Neural crest cell (in vitro differentiated cells): ENCODE measurements around the gene SPAG6. TPM values are rescaled to one million over a fixed set of nuclear protein-coding genes. Genes with fewer than 3 reads are reported as not detected.

ENCODE experiments used
- DNase-seq: peaks from one replicate; pipeline ENCODE4 v3.0.0; 2021; ENCODE audit warnings: low read depth, mixed read lengths, low spot score
- H3K27ac Mint-ChIP-seq: one replicate; pipeline ENCODE4 v1.8.0; 2021; ENCODE audit warnings: mild to moderate bottlenecking, mixed read lengths; ENCODE audit not compliant: unreplicated experiment
- H3K27me3 Mint-ChIP-seq: 2 replicates; pipeline ENCODE4 v1.8.0; 2021; ENCODE audit warnings: low read depth, mild to moderate bottlenecking, mixed read lengths
- H3K36me3 Mint-ChIP-seq: 2 replicates; pipeline ENCODE4 v1.8.0; 2021; ENCODE audit warnings: low read depth, mild to moderate bottlenecking, mixed read lengths
- H3K4me1 Mint-ChIP-seq: 2 replicates; pipeline ENCODE4 v1.8.0; 2021; ENCODE audit warnings: mixed read lengths
- H3K4me3 Mint-ChIP-seq: one replicate; pipeline ENCODE4 v1.8.0; 2021; ENCODE audit warnings: mild to moderate bottlenecking, mixed read lengths
- H3K9me3 Mint-ChIP-seq: 2 replicates; pipeline ENCODE4 v1.8.0; 2021; ENCODE audit warnings: mixed read lengths
- CTCF ChIP-seq: fragments of 200-600 bp; sonication (generic); conservative IDR thresholded peaks from 2 replicates; pipeline ENCODE4 v1.5.0; 2021; ENCODE audit warnings: antibody characterized with exemption, mild to moderate bottlenecking
- total RNA-seq: library from RNA; stranded (reverse); gene quantifications from 2 replicates; pipeline ENCODE4 v1.2.1, GENCODE V29; 2021

Gene SPAG6
- total RNA-seq, 1 donor from 2014 or later: 1.6 TPM

GRCh38 chr10:22368981-22369380, 23.7 kb downstream of the SPAG6 start:
- Mint-ChIP-seq H3K9me3 (no peaks in the 10 kb centered on the region), H3K4me1 (peaks cover 5% of the 10 kb centered on the region), H3K4me3 (no peak overlapping the region), H3K27me3 (no peaks in the 10 kb centered on the region), H3K36me3 (no peaks in the 10 kb centered on the region), H3K27ac (no peak overlapping the region)
- DNase-seq: no peak
- no peak for TF ChIP-seq CTCF

GRCh38 chr10:22369434-22370072, 24.3 kb downstream of the SPAG6 start:
- Mint-ChIP-seq H3K27me3 (no peaks in the 10 kb centered on the region), H3K4me3 (no peak overlapping the region), H3K9me3 (no peaks in the 10 kb centered on the region), H3K36me3 (no peaks in the 10 kb centered on the region), H3K4me1 (peaks cover 5% of the 10 kb centered on the region), H3K27ac (no peak overlapping the region)
- DNase-seq: no peak
- no peak for TF ChIP-seq CTCF

- Mint-ChIP-seq H3K9me3 (no peaks in the 10 kb centered on the region), H3K27ac (no peak overlapping the region), H3K36me3 (no peaks in the 10 kb centered on the region), H3K27me3 (no peaks in the 10 kb centered on the region), H3K4me1 (peaks cover 5% of the 10 kb centered on the region), H3K4me3 (no peak overlapping the region)
- DNase-seq: no peak
- no peak for TF ChIP-seq CTCF
Measured at GRCh38 chr10:22370320-22370719, 25.0 kb downstream of the SPAG6 start.

GRCh38 chr10:22372298-22372697, 27.0 kb downstream of the SPAG6 start:
- TF ChIP-seq CTCF: no peak
- no peaks in the 10 kb centered on the region for H3K9me3 Mint-ChIP-seq
- DNase-seq: no peak
- no peaks in the 10 kb centered on the region for H3K27me3 Mint-ChIP-seq
- H3K4me3 Mint-ChIP-seq: no peak overlapping the region
- H3K4me1 Mint-ChIP-seq: peaks cover 5% of the 10 kb centered on the region
- H3K27ac Mint-ChIP-seq: no peak overlapping the region
- no peaks in the 10 kb centered on the region for H3K36me3 Mint-ChIP-seq

- Mint-ChIP-seq H3K4me3 (no peak overlapping the region), H3K27ac (no peak overlapping the region), H3K27me3 (no peaks in the 10 kb centered on the region), H3K36me3 (no peaks in the 10 kb centered on the region), H3K9me3 (no peaks in the 10 kb centered on the region), H3K4me1 (peaks cover 5% of the 10 kb centered on the region)
- no peak for TF ChIP-seq CTCF
- no peak for DNase-seq
Measured at GRCh38 chr10:22372917-22373316, 27.6 kb downstream of the SPAG6 start.
